ENCODE measurements around the gene VAT1. TPM values are rescaled to one million over a fixed set of nuclear protein-coding genes. Genes with fewer than 3 reads are reported as not detected.

The VAT1 gene
- total and polyA plus RNA-seq, 2 of the 13 experiments (the other 11 are each of a cell fraction or from before 2014, with no cell fraction given), result 143 to 205 TPM

DNA sequence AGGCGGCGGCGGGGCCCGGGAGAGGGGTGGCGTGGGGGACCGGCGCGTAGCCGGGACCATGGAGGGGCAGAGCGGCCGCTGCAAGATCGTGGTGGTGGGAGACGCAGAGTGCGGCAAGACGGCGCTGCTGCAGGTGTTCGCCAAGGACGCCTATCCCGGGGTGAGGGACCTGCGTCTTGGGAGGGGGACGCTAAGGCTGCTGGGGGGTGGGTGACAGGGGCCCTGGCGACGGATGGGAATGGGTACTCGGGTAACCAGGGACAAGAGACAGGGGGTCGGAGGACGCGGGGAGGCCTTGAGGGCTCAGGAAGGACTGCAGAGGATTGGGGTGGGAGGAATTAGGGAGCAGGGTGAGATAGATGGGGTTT lies 3.1 kb upstream of the VAT1 start:
- ChIA-PET POLR2A (interaction anchor here (1.0 to 3.6 kb wide), 4 partner anchors 14 to 100 kb away, joined by 4 to 16 read pairs (median 9); partner anchors contain the start of genes BRCA1 and RPL27), CTCF (ENCODE audit: low intra/inter-chr PET ratio, low total read pairs) (no interaction called here)
- H3K4me3 ChIP-seq (replicated peaks in 1 of 3; ENCODE audit: insufficient read depth in 1 of 3, low read depth in 2 of 3, low read length in 3 of 3), result no peak overlapping the region
- no peaks in the 10 kb centered on the region; a peak in 1 of 5 replicates for H3K27me3 ChIP-seq (ENCODE audit: control insufficient read depth in 1 of 2, insufficient read depth in 2 of 2, low read length in 2 of 2)
- no peaks in the 10 kb centered on the region for H4K20me1 ChIP-seq (ENCODE audit: insufficient read depth, low read length)
- no peak overlapping the region for H2AFZ ChIP-seq (ENCODE audit: low read length)
- no peak overlapping the region for H3K27ac ChIP-seq (ENCODE audit: extremely low read length, insufficient read depth, low read length)
- no peak overlapping the region for H3K9ac ChIP-seq (ENCODE audit: insufficient read depth, low read depth, low read length)
- TF ChIP-seq ZNF589 (CRISPR knock-in tag; conservative IDR thresholded peaks at IDR 0.05) (0 out of 2 replicates have a peak, but pooled peaks have one; percentile 2), MAF1 (CRISPR knock-in tag; IDR thresholded peaks at IDR 0.05; ENCODE audit: borderline replicate concordance) (no peak)
- 90% methylated on average over 27 of the region's 27 CpGs for WGBS (ENCODE audit: low lambda C conversion rate)
- H3K4me1 ChIP-seq (ENCODE audit: insufficient read depth, low read length), result peaks cover 61% of the 10 kb centered on the region
- in situ Hi-C loops (cut with HindIII; ENCODE audit: extremely low pct_ligation_motif_present, low pct_unique_long_range_greater_than_20kb) (no loop called here), intact Hi-C loops (cut with micrococcal nuclease; ENCODE audit: unreplicated experiment) (loop anchor here (2.0 kb wide), 2 partner anchors 94 to 146 kb away; partner anchors contain the start of gene NBR1)
- DNase-seq (ENCODE audit: low spot score) (no peak), ATAC-seq (no peak), FAIRE-seq (no peak)
- no TSS peak for BruUV-seq (replicated peaks)
- H3K9me3 ChIP-seq (ENCODE audit: low read length), result no peaks in the 10 kb centered on the region
- no peak overlapping the region for H3K4me2 ChIP-seq (ENCODE audit: low read depth, low read length)
- H3K79me2 ChIP-seq (ENCODE audit: insufficient read depth, low read length), result peaks cover 12% of the 10 kb centered on the region
- H3K36me3 ChIP-seq (replicated peaks in 1 of 2; ENCODE audit: control insufficient read depth in 1 of 2, insufficient read depth in 2 of 2, low read length in 2 of 2), result 0 out of 5 replicates have a peak, but pooled peaks cover 0 to under 1% of the 10 kb centered on the region in 2 experiments

DNA sequence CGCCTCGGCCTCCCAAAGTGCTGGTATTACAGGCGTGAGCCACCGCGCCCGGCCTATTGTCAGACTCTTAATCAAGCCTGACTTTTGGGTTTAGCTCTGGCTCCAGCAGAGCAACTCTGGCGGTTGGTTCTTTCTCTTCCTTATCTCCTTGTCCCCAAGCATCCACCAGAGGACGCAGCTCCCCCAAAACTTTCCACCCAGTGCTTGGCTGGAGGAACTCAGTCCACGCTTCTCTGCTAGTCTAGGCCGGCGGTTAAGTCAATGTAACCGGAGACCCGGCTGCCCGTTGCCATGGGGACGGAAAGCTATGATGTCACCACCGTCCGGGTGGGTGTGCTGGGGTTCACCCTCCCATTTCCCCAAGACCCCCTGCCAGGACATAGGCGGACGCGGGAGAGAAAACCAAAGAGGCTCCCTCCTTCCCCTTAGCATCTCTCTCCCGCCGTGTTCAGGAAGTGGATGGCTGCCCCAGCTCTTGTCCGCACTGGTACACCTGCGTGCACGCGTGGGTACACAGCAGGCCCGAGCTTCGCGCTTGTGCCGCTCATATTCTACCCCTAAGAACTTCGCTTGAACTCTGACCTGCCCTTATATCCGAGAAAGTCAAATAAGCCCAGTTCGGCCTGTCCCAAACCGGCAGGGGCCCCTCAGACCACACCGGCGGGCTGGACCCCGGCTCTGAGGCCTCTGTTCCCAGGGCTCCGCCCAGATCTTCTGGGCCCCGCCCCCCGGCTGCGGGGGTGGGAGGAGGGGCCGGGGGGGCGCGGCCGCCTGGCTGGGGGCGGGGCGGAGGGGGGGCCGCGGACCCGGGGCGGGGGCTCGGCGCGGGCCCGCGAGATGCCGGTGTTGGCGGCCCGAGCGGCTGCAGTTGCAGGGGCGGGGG lies 2.5 kb upstream of the VAT1 start, which contains the start of gene RND2:
Gene RND2, plus strand, starts transcription at position 825 of the 883 bp plus-strand sequence. CDS start 117 bp downstream, outside the sequence.
- H3K9ac ChIP-seq (ENCODE audit: insufficient read depth, low read depth, low read length), result peak within 1 kb of the TSS; percentile 24; the same call in 1 of the 2 replicates
- peak within 1 kb of the TSS; percentile 93 for H3K4me2 ChIP-seq (ENCODE audit: low read depth, low read length)
- DNase-seq (ENCODE audit: low spot score) (peak; percentile 91), ATAC-seq (peak; percentile 48), FAIRE-seq (peak; percentile 96)
- no peak within 1 kb of the TSS for H2AFZ ChIP-seq (ENCODE audit: low read length)
- H3K4me1 ChIP-seq (ENCODE audit: insufficient read depth, low read length), result peaks cover 61% of the 10 kb centered on the region
- 34% methylated on average over 60 of the region's 61 CpGs for WGBS (ENCODE audit: low lambda C conversion rate)
- H4K20me1 ChIP-seq (ENCODE audit: insufficient read depth, low read length), result no peaks in the 10 kb centered on the region
- H3K36me3 ChIP-seq (replicated peaks in 1 of 2; ENCODE audit: control insufficient read depth in 1 of 2, insufficient read depth in 2 of 2, low read length in 2 of 2), result peaks cover 0 to 7% of the 10 kb centered on the region in 2 experiments; a peak in 2 of 5 replicates
- H3K4me3 ChIP-seq (replicated peaks in 1 of 3; ENCODE audit: insufficient read depth in 1 of 3, low read depth in 2 of 3, low read length in 3 of 3), result peak within 1 kb of the TSS; percentile 27 to 62 (median 45); a peak in 5 of 6 replicates
- H3K27ac ChIP-seq (ENCODE audit: extremely low read length, insufficient read depth, low read length), result no peak within 1 kb of the TSS
- BruUV-seq (replicated peaks), result no TSS peak
- in situ Hi-C loops (cut with HindIII; ENCODE audit: extremely low pct_ligation_motif_present, low pct_unique_long_range_greater_than_20kb) (no loop called here), intact Hi-C loops (cut with micrococcal nuclease; ENCODE audit: unreplicated experiment) (loop anchor here (2.0 to 5.0 kb wide), 4 partner anchors 94 to 308 kb away; partner anchors contain the start of genes NBR1 and TMEM106A)
- peaks cover 19% of the 10 kb centered on the region for H3K79me2 ChIP-seq (ENCODE audit: insufficient read depth, low read length)
- no peaks in the 10 kb centered on the region; a peak in 1 of 5 replicates for H3K27me3 ChIP-seq (ENCODE audit: control insufficient read depth in 1 of 2, insufficient read depth in 2 of 2, low read length in 2 of 2)
- POLR2A ChIA-PET, result interaction anchor here (0.5 to 3.6 kb wide), 16 partner anchors 13 to 343 kb away, joined by 3 to 16 read pairs (median 4); partner anchors contain the start of genes BRCA1, IFI35, NBR1 and RPL27
- CTCF ChIA-PET (ENCODE audit: low intra/inter-chr PET ratio, low total read pairs), result interaction anchor here (0.9 to 1.1 kb wide), 2 partner anchors 146 to 285 kb away, joined by 3 read pairs; partner anchors contain the start of gene NBR1
- no peaks in the 10 kb centered on the region for H3K9me3 ChIP-seq (ENCODE audit: low read length)
- TF ChIP-seq SALL1 (CRISPR knock-in tag; IDR thresholded peaks at IDR 0.05), result peak; percentile 76
- TF ChIP-seq, protein P1, sequence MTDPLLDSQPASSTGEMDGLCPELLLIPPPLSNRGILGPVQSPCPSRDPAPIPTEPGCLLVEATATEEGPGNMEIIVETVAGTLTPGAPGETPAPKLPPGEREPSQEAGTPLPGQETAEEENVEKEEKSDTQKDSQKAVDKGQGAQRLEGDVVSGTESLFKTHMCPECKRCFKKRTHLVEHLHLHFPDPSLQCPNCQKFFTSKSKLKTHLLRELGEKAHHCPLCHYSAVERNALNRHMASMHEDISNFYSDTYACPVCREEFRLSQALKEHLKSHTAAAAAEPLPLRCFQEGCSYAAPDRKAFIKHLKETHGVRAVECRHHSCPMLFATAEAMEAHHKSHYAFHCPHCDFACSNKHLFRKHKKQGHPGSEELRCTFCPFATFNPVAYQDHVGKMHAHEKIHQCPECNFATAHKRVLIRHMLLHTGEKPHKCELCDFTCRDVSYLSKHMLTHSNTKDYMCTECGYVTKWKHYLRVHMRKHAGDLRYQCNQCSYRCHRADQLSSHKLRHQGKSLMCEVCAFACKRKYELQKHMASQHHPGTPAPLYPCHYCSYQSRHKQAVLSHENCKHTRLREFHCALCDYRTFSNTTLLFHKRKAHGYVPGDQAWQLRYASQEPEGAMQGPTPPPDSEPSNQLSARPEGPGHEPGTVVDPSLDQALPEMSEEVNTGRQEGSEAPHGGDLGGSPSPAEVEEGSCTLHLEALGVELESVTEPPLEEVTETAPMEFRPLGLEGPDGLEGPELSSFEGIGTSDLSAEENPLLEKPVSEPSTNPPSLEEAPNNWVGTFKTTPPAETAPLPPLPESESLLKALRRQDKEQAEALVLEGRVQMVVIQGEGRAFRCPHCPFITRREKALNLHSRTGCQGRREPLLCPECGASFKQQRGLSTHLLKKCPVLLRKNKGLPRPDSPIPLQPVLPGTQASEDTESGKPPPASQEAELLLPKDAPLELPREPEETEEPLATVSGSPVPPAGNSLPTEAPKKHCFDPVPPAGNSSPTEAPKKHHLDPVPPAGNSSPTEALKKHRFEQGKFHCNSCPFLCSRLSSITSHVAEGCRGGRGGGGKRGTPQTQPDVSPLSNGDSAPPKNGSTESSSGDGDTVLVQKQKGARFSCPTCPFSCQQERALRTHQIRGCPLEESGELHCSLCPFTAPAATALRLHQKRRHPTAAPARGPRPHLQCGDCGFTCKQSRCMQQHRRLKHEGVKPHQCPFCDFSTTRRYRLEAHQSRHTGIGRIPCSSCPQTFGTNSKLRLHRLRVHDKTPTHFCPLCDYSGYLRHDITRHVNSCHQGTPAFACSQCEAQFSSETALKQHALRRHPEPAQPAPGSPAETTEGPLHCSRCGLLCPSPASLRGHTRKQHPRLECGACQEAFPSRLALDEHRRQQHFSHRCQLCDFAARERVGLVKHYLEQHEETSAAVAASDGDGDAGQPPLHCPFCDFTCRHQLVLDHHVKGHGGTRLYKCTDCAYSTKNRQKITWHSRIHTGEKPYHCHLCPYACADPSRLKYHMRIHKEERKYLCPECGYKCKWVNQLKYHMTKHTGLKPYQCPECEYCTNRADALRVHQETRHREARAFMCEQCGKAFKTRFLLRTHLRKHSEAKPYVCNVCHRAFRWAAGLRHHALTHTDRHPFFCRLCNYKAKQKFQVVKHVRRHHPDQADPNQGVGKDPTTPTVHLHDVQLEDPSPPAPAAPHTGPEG (CRISPR knock-in tag; IDR thresholded peaks at IDR 0.05), result 0 out of 2 replicates have a peak, but pooled peaks have one; percentile 30
- TF ChIP-seq RFXAP (CRISPR knock-in tag; IDR thresholded peaks at IDR 0.05; ENCODE audit: borderline replicate concordance), result 0 out of 2 replicates have a peak, but pooled peaks have one; percentile 49
- TF ChIP-seq HIVEP1 (CRISPR knock-in tag; IDR thresholded peaks at IDR 0.05), result 0 out of 2 replicates have a peak, but pooled peaks have one; percentile 19
- TF ChIP-seq MAFK (conservative IDR thresholded peaks at IDR 0.05 in 1 of 2, IDR thresholded peaks at IDR 0.05 in 1 of 2; ENCODE audit: low read length in 2 of 2), result 0 out of 4 replicates have a peak, but pooled peaks of 1 of the 2 experiments have one; percentile 0
- 0 out of 2 replicates have a peak, but pooled peaks have one; percentile 50 for TF ChIP-seq GFI1 (CRISPR knock-in tag; IDR thresholded peaks at IDR 0.05; ENCODE audit: borderline replicate concordance)
- TF ChIP-seq ZNF598 (CRISPR knock-in tag; IDR thresholded peaks at IDR 0.05; ENCODE audit: borderline replicate concordance), result peak; percentile 82; the same call in 1 of the 2 replicates
